ENCODE measurements around the gene DNAJC4.
A peak's percentile ranks its signal among the peaks of the same experiment; 100 is the strongest.

DNAJC4 gene

GRCh38 chr11:64238999-64239398 lies 8.7 kb downstream of the DNAJC4 start:
- Histone ChIP-seq H3K4me1 (ENCODE audit: control insufficient read depth, insufficient read depth, low read depth, low read length) (peaks cover 36% of the 10 kb centered on the region), H3K9me3 (ENCODE audit: control insufficient read depth, low read length) (no peaks in the 10 kb centered on the region), H2AFZ (ENCODE audit: low read depth, low read length) (no peak overlapping the region), H2BK12ac (ENCODE audit: low read length in 2 of 2) (no peak overlapping the region), H2BK120ac (ENCODE audit: low read depth, low read length) (no peak overlapping the region), H3K4me3 (ENCODE audit: insufficient read depth in 1 of 2, low read depth in 1 of 2, low read length in 2 of 2) (no peak overlapping the region), H2BK5ac (ENCODE audit: low read depth, low read length, poor library complexity, severe bottlenecking) (no peak overlapping the region), H3K27ac (ENCODE audit: low read length, poor library complexity, severe bottlenecking) (no peak overlapping the region), H3K27me3 (ENCODE audit: control insufficient read depth in 1 of 2, insufficient read depth in 1 of 2, low read length in 2 of 2) (no peaks in the 10 kb centered on the region), H3K14ac (ENCODE audit: low read length in 2 of 2) (no peak overlapping the region), H3K9ac (ENCODE audit: low read length) (no peak overlapping the region), H2AK5ac (ENCODE audit: low read length, severe bottlenecking) (no peak overlapping the region), H3K4me2 (ENCODE audit: low read length, poor library complexity, severe bottlenecking) (no peak overlapping the region), H3K79me1 (replicated peaks; ENCODE audit: low read length, poor library complexity, severe bottlenecking) (peaks cover 31% of the 10 kb centered on the region), H3K18ac (ENCODE audit: low read depth in 1 of 2, low read length in 2 of 2) (no peak overlapping the region), H2BK15ac (ENCODE audit: low read depth, poor library complexity, severe bottlenecking) (no peak overlapping the region), H4K91ac (ENCODE audit: low read length) (no peak overlapping the region), H3K23ac (ENCODE audit: low read length in 2 of 2) (no peak overlapping the region), H3K36me3 (ENCODE audit: control insufficient read depth in 1 of 2, insufficient read depth in 2 of 2, low read depth in 1 of 2, low read length in 2 of 2) (peaks cover 46 to 48% of the 10 kb centered on the region in 2 experiments), H3K4ac (ENCODE audit: low read depth in 1 of 2, low read length in 2 of 2) (no peak overlapping the region), H4K8ac (ENCODE audit: low read length) (no peak overlapping the region)
- WGBS: 97% methylated on average over 5 of the region's 5 CpGs
- DNase-seq: no peak

- H3K9me3 ChIP-seq (ENCODE audit: control insufficient read depth, low read length): no peaks in the 10 kb centered on the region
Measured at GRCh38 chr11:64239662-64240434, 9.5 kb downstream of the DNAJC4 start.

GRCh38 chr11:64240435-64241240 lies 10.3 kb downstream of the DNAJC4 start, which contains the start of gene FKBP2:
TSS of gene FKBP2 (plus strand) at chr11:64241095. CDS start at chr11:64242388, 1,293 bp downstream.
- H3K14ac ChIP-seq (ENCODE audit: low read length in 2 of 2): peak within 1 kb of the TSS in 1 of 2 experiments; percentile 97
- H4K91ac ChIP-seq (ENCODE audit: low read length): peak within 1 kb of the TSS; percentile 83
- H3K27ac ChIP-seq (ENCODE audit: low read length, poor library complexity, severe bottlenecking): peak within 1 kb of the TSS; percentile 88
- H3K4ac ChIP-seq (ENCODE audit: low read depth in 1 of 2, low read length in 2 of 2): peak within 1 kb of the TSS; percentile 75 to 98
- peak within 1 kb of the TSS; percentile 94 for H3K9ac ChIP-seq (ENCODE audit: low read length)
- H3K4me3 ChIP-seq (ENCODE audit: insufficient read depth in 1 of 2, low read depth in 1 of 2, low read length in 2 of 2): peak within 1 kb of the TSS; percentile 78 to 89
- H3K9me3 ChIP-seq (ENCODE audit: control insufficient read depth, low read length): no peaks in the 10 kb centered on the region
- peaks cover 22% of the 10 kb centered on the region for H3K79me1 ChIP-seq (replicated peaks; ENCODE audit: low read length, poor library complexity, severe bottlenecking)
- H3K4me2 ChIP-seq (ENCODE audit: low read length, poor library complexity, severe bottlenecking): peak within 1 kb of the TSS; percentile 95
- H2BK5ac ChIP-seq (ENCODE audit: low read depth, low read length, poor library complexity, severe bottlenecking): peak within 1 kb of the TSS; percentile 54
- peak within 1 kb of the TSS; percentile 57 for H2AK5ac ChIP-seq (ENCODE audit: low read length, severe bottlenecking)
- peak within 1 kb of the TSS; percentile 93 for H4K8ac ChIP-seq (ENCODE audit: low read length)
- peak; percentile 97 for DNase-seq
- peak within 1 kb of the TSS in 1 of 2 experiments; percentile 10 for H3K23ac ChIP-seq (ENCODE audit: low read length in 2 of 2)
- peaks cover 40% of the 10 kb centered on the region for H3K4me1 ChIP-seq (ENCODE audit: control insufficient read depth, insufficient read depth, low read depth, low read length)
- peak within 1 kb of the TSS; percentile 69 to 79 for H2BK12ac ChIP-seq (ENCODE audit: low read length in 2 of 2)
- H3K36me3 ChIP-seq (ENCODE audit: control insufficient read depth in 1 of 2, insufficient read depth in 2 of 2, low read depth in 1 of 2, low read length in 2 of 2): peaks cover 47 to 58% of the 10 kb centered on the region in 2 experiments
- peak within 1 kb of the TSS; percentile 87 for H2BK120ac ChIP-seq (ENCODE audit: low read depth, low read length)
- peak within 1 kb of the TSS; percentile 99 for H2BK15ac ChIP-seq (ENCODE audit: low read depth, poor library complexity, severe bottlenecking)
- H2AFZ ChIP-seq (ENCODE audit: low read depth, low read length): peak within 1 kb of the TSS; percentile 78
- WGBS: 5% methylated on average over 48 of the region's 58 CpGs
- H3K18ac ChIP-seq (ENCODE audit: low read depth in 1 of 2, low read length in 2 of 2): peak within 1 kb of the TSS; percentile 81 to 97
- H3K27me3 ChIP-seq (ENCODE audit: control insufficient read depth in 1 of 2, insufficient read depth in 1 of 2, low read length in 2 of 2): no peaks in the 10 kb centered on the region

More at GRCh38 chr11:64239662-64240434, 9.5 kb downstream of the DNAJC4 start:
- H2BK12ac ChIP-seq (ENCODE audit: low read length in 2 of 2): peak overlapping the region in 1 of 2 experiments; percentile 69
- H3K36me3 ChIP-seq (ENCODE audit: control insufficient read depth in 1 of 2, insufficient read depth in 2 of 2, low read depth in 1 of 2, low read length in 2 of 2): peaks cover 49 to 53% of the 10 kb centered on the region in 2 experiments
- peak overlapping the region; percentile 83 for H4K91ac ChIP-seq (ENCODE audit: low read length)
- H2AFZ ChIP-seq (ENCODE audit: low read depth, low read length): no peak overlapping the region
- H2BK15ac ChIP-seq (ENCODE audit: low read depth, poor library complexity, severe bottlenecking): peak overlapping the region; percentile 83
- no peaks in the 10 kb centered on the region for H3K27me3 ChIP-seq (ENCODE audit: control insufficient read depth in 1 of 2, insufficient read depth in 1 of 2, low read length in 2 of 2)
- no peak overlapping the region for H2BK5ac ChIP-seq (ENCODE audit: low read depth, low read length, poor library complexity, severe bottlenecking)
- WGBS: 95% methylated on average over 11 of the region's 11 CpGs
- H3K9ac ChIP-seq (ENCODE audit: low read length): peak overlapping the region; percentile 94
- peak overlapping the region; percentile 9 for H3K27ac ChIP-seq (ENCODE audit: low read length, poor library complexity, severe bottlenecking)
- peaks cover 40% of the 10 kb centered on the region for H3K4me1 ChIP-seq (ENCODE audit: control insufficient read depth, insufficient read depth, low read depth, low read length)
- H2AK5ac ChIP-seq (ENCODE audit: low read length, severe bottlenecking): peak overlapping the region; percentile 57
- H3K4me3 ChIP-seq (ENCODE audit: insufficient read depth in 1 of 2, low read depth in 1 of 2, low read length in 2 of 2): peak overlapping the region in 1 of 2 experiments; percentile 85
- H3K79me1 ChIP-seq (replicated peaks; ENCODE audit: low read length, poor library complexity, severe bottlenecking): peaks cover 30% of the 10 kb centered on the region
- H3K18ac ChIP-seq (ENCODE audit: low read depth in 1 of 2, low read length in 2 of 2): peak overlapping the region in 1 of 2 experiments; percentile 81
- H3K4me2 ChIP-seq (ENCODE audit: low read length, poor library complexity, severe bottlenecking): peak overlapping the region; percentile 79
- peak overlapping the region; percentile 75 to 83 for H3K4ac ChIP-seq (ENCODE audit: low read depth in 1 of 2, low read length in 2 of 2)
- DNase-seq: peak; percentile 16
- peak overlapping the region; percentile 87 for H2BK120ac ChIP-seq (ENCODE audit: low read depth, low read length)
- no peak overlapping the region for H3K14ac ChIP-seq (ENCODE audit: low read length in 2 of 2)
- no peak overlapping the region for H3K23ac ChIP-seq (ENCODE audit: low read length in 2 of 2)
- peak overlapping the region; percentile 93 for H4K8ac ChIP-seq (ENCODE audit: low read length)

- peak overlapping the region; percentile 94 for H3K9ac ChIP-seq (ENCODE audit: low read length)
- H3K14ac ChIP-seq (ENCODE audit: low read length in 2 of 2): peak overlapping the region in 1 of 2 experiments; percentile 71
- peak overlapping the region in 1 of 2 experiments; percentile 79 for H2BK12ac ChIP-seq (ENCODE audit: low read length in 2 of 2)
- H4K91ac ChIP-seq (ENCODE audit: low read length): peak overlapping the region; percentile 31
- peak overlapping the region; percentile 78 for H2AFZ ChIP-seq (ENCODE audit: low read depth, low read length)
- H3K36me3 ChIP-seq (ENCODE audit: control insufficient read depth in 1 of 2, insufficient read depth in 2 of 2, low read depth in 1 of 2, low read length in 2 of 2): peaks cover 42 to 52% of the 10 kb centered on the region in 2 experiments
- 3% methylated on average over 21 of the region's 24 CpGs for WGBS
- H3K27me3 ChIP-seq (ENCODE audit: control insufficient read depth in 1 of 2, insufficient read depth in 1 of 2, low read length in 2 of 2): no peaks in the 10 kb centered on the region
- H3K79me1 ChIP-seq (replicated peaks; ENCODE audit: low read length, poor library complexity, severe bottlenecking): peaks cover 18% of the 10 kb centered on the region
- peak; percentile 99 for DNase-seq
- peak overlapping the region; percentile 80 for H3K27ac ChIP-seq (ENCODE audit: low read length, poor library complexity, severe bottlenecking)
- no peak overlapping the region for H3K23ac ChIP-seq (ENCODE audit: low read length in 2 of 2)
- peak overlapping the region; percentile 48 for H2BK5ac ChIP-seq (ENCODE audit: low read depth, low read length, poor library complexity, severe bottlenecking)
- peak overlapping the region; percentile 43 for H3K4me2 ChIP-seq (ENCODE audit: low read length, poor library complexity, severe bottlenecking)
- H3K9me3 ChIP-seq (ENCODE audit: control insufficient read depth, low read length): no peaks in the 10 kb centered on the region
- H4K8ac ChIP-seq (ENCODE audit: low read length): peak overlapping the region; percentile 9
- H2AK5ac ChIP-seq (ENCODE audit: low read length, severe bottlenecking): no peak overlapping the region
- H3K18ac ChIP-seq (ENCODE audit: low read depth in 1 of 2, low read length in 2 of 2): peak overlapping the region; percentile 23 to 97
- H3K4ac ChIP-seq (ENCODE audit: low read depth in 1 of 2, low read length in 2 of 2): peak overlapping the region in 1 of 2 experiments; percentile 93
- H2BK120ac ChIP-seq (ENCODE audit: low read depth, low read length): no peak overlapping the region
- H3K4me3 ChIP-seq (ENCODE audit: insufficient read depth in 1 of 2, low read depth in 1 of 2, low read length in 2 of 2): peak overlapping the region; percentile 78 to 85
- no peak overlapping the region for H2BK15ac ChIP-seq (ENCODE audit: low read depth, poor library complexity, severe bottlenecking)
- peaks cover 37% of the 10 kb centered on the region for H3K4me1 ChIP-seq (ENCODE audit: control insufficient read depth, insufficient read depth, low read depth, low read length)
Measured at GRCh38 chr11:64241241-64241490, 10.8 kb downstream of the DNAJC4 start.

Measured in mesenchymal stem cell (in vitro differentiated cells and primary cell).